Testis (tissue), 3 donors: Measurements from ENCODE around the gene RFPL4A. TPM values are rescaled to one million over a fixed set of nuclear protein-coding genes. Genes with fewer than 3 reads are reported as not detected.
"Not testable (repeated sequence)": the region's sequence is repeated elsewhere in the genome, so short reads cannot be mapped to it uniquely, and the experiment has no call there.

ENCODE experiments used
- DNase-seq: peaks from one replicate; pipeline ENCODE4 v3.0.0-alpha.2; 2019
- H3K27ac ChIP-seq, 2 donors: fragments of 200-600 bp; sonication (generic); one replicate each; pipeline ENCODE4 v1.5.1; 2019
- H3K27me3 ChIP-seq: fragments of 200-600 bp; sonication (generic); one replicate; pipeline ENCODE4 v1.5.1; 2019
- H3K36me3 ChIP-seq: fragments of 200-600 bp; sonication (generic); one replicate; pipeline ENCODE4 v1.5.1; 2017; ENCODE audit warnings: low read depth; ENCODE audit errors: missing control alignments
- H3K4me1 ChIP-seq: fragments of 200-600 bp; sonication (generic); one replicate; pipeline ENCODE4 v1.5.1; 2019
- H3K4me3 ChIP-seq, 2 donors: fragments of 200-600 bp; sonication (generic); one replicate each; pipeline ENCODE4 v1.5.1; 2017 to 2019
- H3K9me3 ChIP-seq: fragments of 200-600 bp; sonication (generic); one replicate; pipeline ENCODE4 v1.5.1; 2017
- POLR2A ChIP-seq: fragments of 450-650 bp; IDR thresholded peaks from one replicate; pipeline ENCODE4 v1.6.1; 2017; ENCODE audit warnings: antibody characterized with exemption, mild to moderate bottlenecking, moderate library complexity
- WGBS, 2 donors: methylation state at CpG; one replicate each; pipeline ENCODE4 v1.1.5; 2018; 5-methylcytosine and 5-hydroxymethylcytosine counted together
- intact Hi-C: fragments of 100-400 bp; cut with DNase I; formaldehyde crosslinking; loops from one replicate; pipeline ENCODE4 v1.15.1; 2023; ENCODE audit warnings: low total_unique reads
- polyA plus RNA-seq: library from polyadenylated mRNA; stranded (reverse); fragments of 350-450 nt; fragmentation: Illumina TruSeq; extraction: RNeasy Lipid Tissue Mini Kit (QIAGEN cat#74804); gene quantifications from one replicate; pipeline ENCODE4 v1.2.3, GENCODE V29; 2014; ENCODE audit warnings: low read depth, low replicate concordance; ENCODE audit not compliant: insufficient read depth
- total RNA-seq, 2 donors: library from RNA; depleted of rRNA; stranded (reverse); fragments of >200 nt; gene quantifications; one replicate each; pipeline ENCODE4 v1.2.3, GENCODE V29; 2016
- TF ChIP-seq, protein P1 (sequence below), 3 experiments: fragments of 450-650 bp in 2 of 3; fragments of 200-600 bp in 1 of 3; sonication (generic) in 1 of 3; IDR thresholded peaks; one replicate each; pipeline ENCODE4 v1.5.1; 2016 to 2019; ENCODE audit warnings: antibody characterized with exemption in 3 of 3, mild to moderate bottlenecking in 2 of 3, moderate library complexity in 1 of 3

RFPL4A gene
- total and polyA plus RNA-seq, 3 donors from 2014 or later: 0.31 to 2.5 (median 1.8) TPM

DNA sequence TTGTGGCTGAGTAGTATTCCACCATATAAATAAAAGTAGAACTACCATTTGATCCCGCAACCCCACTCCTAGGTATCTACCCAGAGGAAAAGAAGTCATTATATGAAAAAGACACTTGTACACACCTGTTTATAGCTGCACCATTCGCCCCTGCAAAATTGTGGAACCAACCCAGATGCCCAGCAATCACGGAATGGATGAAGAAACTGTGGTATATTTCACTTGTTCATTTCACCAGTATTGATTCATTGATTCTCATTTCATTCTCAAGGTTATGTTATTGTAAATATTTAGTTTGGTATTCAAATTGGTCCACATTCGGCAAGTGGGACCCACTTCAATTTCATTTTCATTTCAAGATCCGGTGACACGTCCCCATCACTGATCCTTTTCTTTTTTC is 8.2 kb upstream of the RFPL4A start:
- DNase-seq: no peak
- H3K27me3 ChIP-seq: no peaks in the 10 kb centered on the region
- H3K9me3 ChIP-seq: no peaks in the 10 kb centered on the region
- no peak for TF ChIP-seq POLR2A
- TF ChIP-seq, protein P1, sequence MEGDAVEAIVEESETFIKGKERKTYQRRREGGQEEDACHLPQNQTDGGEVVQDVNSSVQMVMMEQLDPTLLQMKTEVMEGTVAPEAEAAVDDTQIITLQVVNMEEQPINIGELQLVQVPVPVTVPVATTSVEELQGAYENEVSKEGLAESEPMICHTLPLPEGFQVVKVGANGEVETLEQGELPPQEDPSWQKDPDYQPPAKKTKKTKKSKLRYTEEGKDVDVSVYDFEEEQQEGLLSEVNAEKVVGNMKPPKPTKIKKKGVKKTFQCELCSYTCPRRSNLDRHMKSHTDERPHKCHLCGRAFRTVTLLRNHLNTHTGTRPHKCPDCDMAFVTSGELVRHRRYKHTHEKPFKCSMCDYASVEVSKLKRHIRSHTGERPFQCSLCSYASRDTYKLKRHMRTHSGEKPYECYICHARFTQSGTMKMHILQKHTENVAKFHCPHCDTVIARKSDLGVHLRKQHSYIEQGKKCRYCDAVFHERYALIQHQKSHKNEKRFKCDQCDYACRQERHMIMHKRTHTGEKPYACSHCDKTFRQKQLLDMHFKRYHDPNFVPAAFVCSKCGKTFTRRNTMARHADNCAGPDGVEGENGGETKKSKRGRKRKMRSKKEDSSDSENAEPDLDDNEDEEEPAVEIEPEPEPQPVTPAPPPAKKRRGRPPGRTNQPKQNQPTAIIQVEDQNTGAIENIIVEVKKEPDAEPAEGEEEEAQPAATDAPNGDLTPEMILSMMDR (IDR thresholded peaks at IDR 0.05): no peak
- no peak overlapping the region for H3K27ac ChIP-seq
- 53 to 72% methylated on average over 6 of the region's 6 CpGs for WGBS, 2 donors
- no peaks in the 10 kb centered on the region for H3K4me1 ChIP-seq
- intact Hi-C loops: no loop called here
- H3K4me3 ChIP-seq: no peak overlapping the region
- no peaks in the 10 kb centered on the region for H3K36me3 ChIP-seq

DNA sequence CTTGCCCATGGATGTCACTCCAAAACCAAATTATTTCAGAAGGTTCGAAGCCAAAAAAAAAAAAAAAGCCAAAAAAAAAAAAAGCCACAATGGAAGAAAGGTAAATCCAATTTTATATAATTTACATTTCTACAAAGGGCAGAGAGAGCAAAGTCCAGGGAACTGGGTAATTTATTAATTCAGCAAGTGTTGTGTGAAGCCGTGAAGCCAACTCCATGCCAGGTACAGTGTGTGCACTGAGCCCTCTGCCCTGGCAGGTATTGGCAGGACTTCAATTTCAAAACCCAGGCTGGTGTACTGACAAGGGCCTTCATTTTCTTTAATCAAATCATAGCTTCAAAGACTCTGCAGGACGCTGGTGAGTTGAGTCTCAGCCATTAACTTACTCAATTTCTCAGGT is 5.5 kb upstream of the RFPL4A start:
- intact Hi-C loops: no loop called here
- no peaks in the 10 kb centered on the region for H3K9me3 ChIP-seq
- no peak for TF ChIP-seq POLR2A
- TF ChIP-seq, protein P1 (IDR thresholded peaks at IDR 0.05): no peak
- no peak overlapping the region for H3K27ac ChIP-seq
- DNase-seq: no peak
- H3K27me3 ChIP-seq: no peaks in the 10 kb centered on the region
- H3K4me3 ChIP-seq: no peak overlapping the region
- no peaks in the 10 kb centered on the region for H3K36me3 ChIP-seq
- 68 to 72% methylated on average over 3 of the region's 3 CpGs for WGBS, 2 donors
- H3K4me1 ChIP-seq: no peaks in the 10 kb centered on the region

DNA sequence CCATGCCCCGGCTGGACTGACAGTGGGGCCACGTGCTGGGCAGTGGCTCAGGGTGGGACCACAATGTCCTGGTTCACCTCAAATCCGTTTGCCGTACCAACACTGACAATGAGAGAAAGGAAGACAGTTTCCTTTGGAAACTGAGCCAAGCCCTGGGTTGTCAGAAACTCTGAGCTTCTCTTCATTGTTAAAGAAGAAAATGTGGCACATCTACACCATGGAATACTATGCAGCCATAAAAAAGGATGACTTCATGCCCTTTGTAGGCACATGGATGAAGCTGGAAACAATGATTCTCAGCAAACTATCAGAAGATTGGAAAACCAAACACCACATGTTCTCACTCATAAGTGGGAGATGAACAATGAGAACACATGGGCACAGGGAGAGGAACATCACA is 2.1 kb upstream of the RFPL4A start:
- H3K9me3 ChIP-seq, DNase-seq, H3K36me3 ChIP-seq, H3K4me3 ChIP-seq, H3K4me1 ChIP-seq, intact Hi-C loops, H3K27ac ChIP-seq, H3K27me3 ChIP-seq: not testable (repeated sequence)
- 84 to 86% methylated on average over 4 of the region's 4 CpGs for WGBS, 2 donors

DNA sequence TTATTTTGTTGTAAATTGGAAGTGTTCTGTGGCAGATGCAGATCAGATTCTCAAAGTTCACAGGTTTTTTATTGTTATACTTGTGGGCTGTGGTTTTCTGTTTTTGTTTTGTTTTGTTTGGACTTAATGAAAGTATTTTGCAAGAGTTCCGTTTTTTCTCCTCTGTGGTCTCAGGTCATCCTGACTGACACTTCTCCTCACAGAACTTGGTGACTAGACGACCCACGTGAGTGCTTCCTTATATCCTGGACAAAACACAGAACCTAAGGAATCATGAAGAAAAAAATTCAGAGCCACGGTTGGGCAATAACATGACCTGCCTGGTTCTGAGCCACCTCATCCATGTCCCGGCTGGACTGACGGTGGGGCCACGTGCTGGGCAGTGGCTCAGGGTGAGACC is 7.6 kb downstream of the RFPL4A start:
- H3K4me3 ChIP-seq: no peak overlapping the region
- no peaks in the 10 kb centered on the region for H3K27me3 ChIP-seq
- H3K4me1 ChIP-seq: no peaks in the 10 kb centered on the region
- no peaks in the 10 kb centered on the region for H3K36me3 ChIP-seq
- 47 to 56% methylated on average over 7 of the region's 7 CpGs for WGBS, 2 donors
- no peak for DNase-seq
- intact Hi-C loops: no loop called here
- no peak overlapping the region for H3K27ac ChIP-seq
- TF ChIP-seq, protein P1 (IDR thresholded peaks at IDR 0.05): no peak
- no peak for TF ChIP-seq POLR2A
- H3K9me3 ChIP-seq: no peaks in the 10 kb centered on the region

DNA sequence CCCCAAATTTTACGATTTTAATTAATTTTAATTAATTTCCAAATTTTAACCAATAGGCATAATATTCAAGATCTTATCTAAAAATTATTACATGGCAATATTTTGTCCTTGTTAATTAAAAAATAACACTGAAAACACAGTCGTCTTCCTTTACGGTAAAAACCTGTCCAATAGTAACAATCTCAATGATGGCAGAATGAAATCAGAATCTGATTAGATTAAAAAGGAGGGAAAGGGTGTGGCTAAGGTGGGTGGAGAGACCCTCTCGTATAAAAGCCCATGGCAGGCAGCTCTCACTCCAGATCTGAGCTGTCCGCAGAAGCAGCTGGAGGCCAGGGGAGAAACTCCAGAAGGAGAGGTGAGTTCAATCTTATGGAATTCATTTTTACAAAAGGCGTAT is 9.9 kb downstream of the RFPL4A start, which contains the start of gene RFPL4AL1:
Gene RFPL4AL1 (plus strand): TSS at position 301 of the 400 bp plus-strand sequence. CDS start 2,687 bp downstream, outside the sequence.
- H3K36me3 ChIP-seq, H3K27ac ChIP-seq, intact Hi-C loops, H3K9me3 ChIP-seq, DNase-seq, H3K4me1 ChIP-seq, H3K27me3 ChIP-seq, H3K4me3 ChIP-seq: not testable (repeated sequence)
- WGBS, 2 donors: 65 to 85% methylated on average over 6 of the region's 6 CpGs

DNA sequence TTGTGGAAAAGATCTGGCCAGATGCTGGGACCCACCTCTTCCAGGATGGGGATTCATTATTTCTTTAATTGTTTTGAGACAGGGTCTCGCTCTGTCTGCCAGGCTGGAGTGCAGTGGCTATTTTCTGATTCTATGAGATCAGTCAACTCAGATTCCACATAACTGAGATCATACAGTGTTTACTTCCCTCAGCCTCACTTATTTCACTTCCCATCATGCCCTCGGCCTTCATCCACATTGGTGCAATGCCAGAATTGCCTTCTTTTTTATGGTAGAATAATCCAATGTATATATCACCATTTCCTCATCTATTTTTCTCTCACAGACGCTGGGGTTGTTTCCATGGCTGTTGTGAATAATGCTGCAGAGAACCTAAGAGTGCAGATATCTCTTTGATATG is 10.7 kb downstream of the RFPL4A start:
- intact Hi-C loops, H3K9me3 ChIP-seq, DNase-seq, H3K27ac ChIP-seq, H3K4me3 ChIP-seq, H3K4me1 ChIP-seq, H3K36me3 ChIP-seq, H3K27me3 ChIP-seq: not testable (repeated sequence)
- 62 to 86% methylated on average over 2 to 3 of the region's 3 CpGs for WGBS, 2 donors
